ENCODE results near the gene HOXC11.

- TF ChIP-seq CTCF (IDR thresholded peaks at IDR 0.05; ENCODE audit: insufficient read depth, low read length) (no peak), GABPA (IDR thresholded peaks at IDR 0.05; ENCODE audit: low read depth) (no peak)
These were observed 23.6 kb downstream of the HOXC11 start for GRCh38 chr12:53996240-53997203.
